K562 (cell line): ENCODE data around the gene NOP10. TPM values are rescaled to one million over a fixed set of nuclear protein-coding genes. Genes with fewer than 3 reads are reported as not detected.

Source experiments
- ATAC-seq: fragments of 200-7000 bp; cut with Tn5 transposase; 3 replicates; pipeline ENCODE4 v1.9.1; 2020; ENCODE audit warnings: moderate library complexity
- BruUV-seq: library from RNA; stranded (reverse); fragments of 400-500 nt; replicated peaks from 2 replicates; lab custom pipeline; 2021; lab: Mats Ljungman, UMichigan
- CTCF ChIA-PET: fragments of 300-600 bp; formaldehyde crosslinking; extraction: SDS; loops from one replicate; lab custom pipeline; 2021; ENCODE audit warnings: low intra/inter-chr PET ratio; lab: Yijun Ruan, JAX
- POLR2A ChIA-PET: fragments of 300-600, 350-650 bp; sonication (Branson Sonifier 250); formaldehyde crosslinking; extraction: SDS; loops from one replicate; lab custom pipeline; 2021; ENCODE audit warnings: antibody characterized with exemption, inconsistent platforms; lab: Yijun Ruan, JAX
- DNase-seq, 4 experiments: peaks; one replicate each; pipeline versions ENCODE4 v3.0.0 to v3.0.0-alpha.2; 2011 to 2018; ENCODE audit warnings: low spot score in 3 of 4, mixed read lengths in 3 of 4; ENCODE audit errors: extremely low read depth in 1 of 4
- FAIRE-seq: peaks from 2 replicates; lab custom pipeline; 2011; peaks lifted over from hg19 to GRCh38; lab: Jason Lieb, UNC
- H2AFZ ChIP-seq: 2 replicates; pipeline ENCODE4 v1.6.0; 2011; ENCODE audit warnings: low read depth, low read length, control low read depth, inconsistent platforms
- H3K27ac ChIP-seq: fragments of 200-600 bp; 3 replicates; pipeline ENCODE4 v1.8.0; 2011; ENCODE audit warnings: low read depth, mild to moderate bottlenecking, control low read depth, inconsistent platforms, low read length, moderate library complexity, mixed read lengths; ENCODE audit errors: extremely low read depth
- H3K27me3 ChIP-seq, 2 experiments: fragments of 300-600 bp in 1 of 2; 2 replicates in 1 of 2; 3 replicates in 1 of 2; pipeline versions ENCODE4 v1.6.0 to v1.8.0; 2011; ENCODE audit warnings: inconsistent platforms in 2 of 2, low read length in 2 of 2, mild to moderate bottlenecking in 1 of 2, mixed read lengths in 1 of 2, moderate library complexity in 1 of 2; ENCODE audit not compliant: control insufficient read depth in 2 of 2, insufficient read depth in 2 of 2
- H3K36me3 ChIP-seq: fragments of 300-600 bp; 3 replicates; pipeline ENCODE4 v1.8.0; 2011; ENCODE audit warnings: mild to moderate bottlenecking, low read length, inconsistent platforms; ENCODE audit not compliant: control insufficient read depth, insufficient read depth
- H3K4me1 ChIP-seq, 2 experiments: fragments of 200-600 bp in 1 of 2; replicated peaks in 1 of 2; 2 replicates in 1 of 2; 3 replicates in 1 of 2; pipeline versions ENCODE4 v1.5.1 to v1.8.0; 2011; ENCODE audit warnings: inconsistent platforms in 2 of 2, low read length in 2 of 2, mild to moderate bottlenecking in 1 of 2, mixed read lengths in 1 of 2, moderate library complexity in 1 of 2; ENCODE audit not compliant: control insufficient read depth in 2 of 2, insufficient read depth in 2 of 2
- H3K4me2 ChIP-seq: 2 replicates; pipeline ENCODE4 v1.6.1; 2011; ENCODE audit warnings: low read length, control low read depth, inconsistent platforms, mixed read lengths; ENCODE audit not compliant: insufficient read depth
- H3K4me3 ChIP-seq: fragments of 200-600 bp; sonication (generic), shearing (Covaris generic); 2 replicates; pipeline ENCODE4 v1.5.1; 2016; ENCODE audit warnings: control low read depth, inconsistent platforms
- H3K79me2 ChIP-seq: fragments of 200-600 bp; 3 replicates; pipeline ENCODE4 v1.8.0; 2011; ENCODE audit warnings: low read length, inconsistent platforms; ENCODE audit not compliant: control insufficient read depth, insufficient read depth
- H3K9ac ChIP-seq, 2 experiments: 2 replicates each; pipeline versions ENCODE4 v1.6.0 to v1.6.1; 2011; ENCODE audit warnings: low read depth in 2 of 2, low read length in 2 of 2, control low read depth in 1 of 2, inconsistent platforms in 1 of 2, mild to moderate bottlenecking in 1 of 2, mixed read lengths in 1 of 2; ENCODE audit not compliant: insufficient read depth in 1 of 2
- H3K9me1 ChIP-seq: one replicate; pipeline ENCODE4 v1.6.0; 2011; ENCODE audit warnings: inconsistent platforms, mild to moderate bottlenecking, low read length, moderate library complexity; ENCODE audit not compliant: control insufficient read depth, insufficient read depth
- H3K9me3 ChIP-seq: replicated peaks from 2 replicates; pipeline ENCODE4 v1.5.1; 2011; ENCODE audit warnings: low read depth, low read length, inconsistent platforms; ENCODE audit not compliant: control insufficient read depth, insufficient read depth
- H4K20me1 ChIP-seq: replicated peaks from 2 replicates; pipeline ENCODE4 v1.6.1; 2011; ENCODE audit warnings: low read length, inconsistent platforms, mixed read lengths; ENCODE audit not compliant: control insufficient read depth, insufficient read depth
- CEBPB ChIP-seq: fragments of 450-650 bp; IDR thresholded peaks from 2 replicates; pipeline ENCODE4 v1.6.1; 2016; ENCODE audit warnings: missing genetic modification characterization, missing compliant biosample characterization
- DEAF1 ChIP-seq: fragments of 450-650 bp; formaldehyde crosslinking; IDR thresholded peaks from 2 replicates; pipeline ENCODE4 v1.4.0; 2020; ENCODE audit warnings: mild to moderate bottlenecking, moderate library complexity
- ELF2 ChIP-seq: fragments of 250-450 bp; sonication (Bioruptor Pico); IDR thresholded peaks from 2 replicates; pipeline ENCODE4 v1.5.0; 2021; ENCODE audit warnings: mild to moderate bottlenecking
- ERF ChIP-seq: fragments of 450-650 bp; formaldehyde crosslinking; IDR thresholded peaks from 2 replicates; pipeline ENCODE4 v1.4.0; 2020; ENCODE audit warnings: mild to moderate bottlenecking, mixed read lengths
- JUND ChIP-seq, 2 experiments: IDR thresholded peaks; 2 replicates in 1 of 2; 3 replicates in 1 of 2; pipeline ENCODE4 v1.6.1; 2011; ENCODE audit warnings: borderline replicate concordance in 2 of 2, low read depth in 2 of 2, low read length in 2 of 2, improper control_type of control experiment in 1 of 2, missing biosample characterization in 1 of 2, missing genetic modification characterization in 1 of 2, missing genetic modification reagents in 1 of 2
- RBM14 ChIP-seq: fragments of 200-400 bp; formaldehyde crosslinking; IDR thresholded peaks from 2 replicates; pipeline ENCODE4 v1.6.1; 2018; ENCODE audit warnings: low read depth, mild to moderate bottlenecking, low read length, moderate library complexity, borderline replicate concordance; ENCODE audit not compliant: insufficient read depth
- SFPQ ChIP-seq: fragments of 200-400 bp; formaldehyde crosslinking; IDR thresholded peaks from 2 replicates; pipeline ENCODE4 v1.6.1; 2017; ENCODE audit warnings: mild to moderate bottlenecking, low read depth, low read length, moderate library complexity
- ZBTB9 ChIP-seq: fragments of 450-650 bp; formaldehyde crosslinking; IDR thresholded peaks from 2 replicates; pipeline ENCODE4 v1.4.0; 2020; ENCODE audit warnings: mild to moderate bottlenecking, moderate library complexity
- ZFP91 ChIP-seq: sonication (generic); formaldehyde crosslinking; IDR thresholded peaks from 2 replicates; pipeline ENCODE4 v1.8.0; 2022; ENCODE audit warnings: mild to moderate bottlenecking, missing genetic modification reagents
- ZNF324 ChIP-seq: fragments of 250-450 bp; sonication (Bioruptor Pico); IDR thresholded peaks from 2 replicates; pipeline ENCODE4 v1.4.0; 2020; ENCODE audit warnings: mild to moderate bottlenecking
- WGBS: fragments of 100-300 bp; shearing (Covaris generic); methylation state at CpG from one replicate; pipeline ENCODE4 v1.1.6; 2016; ENCODE audit warnings: low coverage, mixed read lengths; ENCODE audit not compliant: insufficient coverage; ENCODE audit errors: missing lambda C conversion rate; 5-methylcytosine and 5-hydroxymethylcytosine counted together
- in situ Hi-C: fragments of 300-500 bp; cut with MboI; formaldehyde crosslinking; loops from 4 replicates; pipeline ENCODE4 v1.15.0; 2018; ENCODE audit warnings: inconsistent platforms, mixed read lengths
- intact Hi-C: fragments of 100-400 bp; cut with micrococcal nuclease; formaldehyde crosslinking; loops from 2 replicates; pipeline ENCODE4 v1.14.2; 2022
- polyA plus RNA-seq, 8 experiments: library from polyadenylated mRNA; depleted of rRNA in 4 of 8; stranded (reverse) in 5 of 8; unstranded in 3 of 8; fragments of >200 nt; fragmentation: Nextera tagmentation in 2 of 8; fragmentation: Illumina TruSeq in 1 of 8; extraction: Ambion mirVana in 2 of 8; extraction: Trizol in 1 of 8; gene quantifications; 2 replicates each; pipeline versions ENCODE4 v1.2.1 to v1.2.3, GENCODE V29; 2011 to 2014; ENCODE audit warnings: inconsistent platforms in 1 of 8, missing spikeins in 1 of 8
- total RNA-seq, 7 experiments: library from RNA; depleted of rRNA in 6 of 7; stranded (reverse); fragments of >200 nt in 6 of 7; fragmentation: Illumina TruSeq in 2 of 7; extraction: Trizol in 2 of 7; gene quantifications; 2 replicates each; pipeline versions ENCODE4 v1.2.1 to v1.2.3, GENCODE V29; 2011 to 2021; ENCODE audit warnings: low replicate concordance in 1 of 7

NOP10 gene
- total and polyA plus RNA-seq, 9 of the 15 experiments (the other 6 are each of a cell fraction or from before 2014, with no cell fraction given), result 250 to 1,663 (median 449) TPM

GRCh38 chr15:34336991-34337556, 5.9 kb downstream of the NOP10 start (continued):
- TF ChIP-seq ZBTB9 (CRISPR knock-in tag), result no peak

- H3K27ac ChIP-seq, result no peak overlapping the region; the same call in 2 of the 3 replicates
- ChIA-PET CTCF (no interaction called here), POLR2A (interaction anchor here (1.5 to 1.8 kb wide), 3 partner anchors 11 to 32 kb away, joined by 4 to 7 read pairs (median 4); no protein-coding TSS in a partner anchor)
- in situ Hi-C loops (no loop called here), intact Hi-C loops (loop anchor here (5.0 kb wide), 1 partner anchor 94 kb away; no protein-coding TSS in a partner anchor)
- peak overlapping the region in 1 of 2 experiments; percentile 94; a peak in 2 of 4 replicates for H3K9ac ChIP-seq
- no TSS peak for BruUV-seq
- DNase-seq (no peak), FAIRE-seq (no peak), ATAC-seq (no peak)
- no peaks in the 10 kb centered on the region for H3K9me3 ChIP-seq
- H3K79me2 ChIP-seq, result peaks cover 12% of the 10 kb centered on the region
- H3K9me1 ChIP-seq, result no peaks in the 10 kb centered on the region
- H3K4me3 ChIP-seq, result no peak overlapping the region
- 73% methylated on average over 16 of the region's 16 CpGs for WGBS
- no peaks in the 10 kb centered on the region for H4K20me1 ChIP-seq
- peak overlapping the region; percentile 87 for H3K4me2 ChIP-seq
- H2AFZ ChIP-seq, result peak overlapping the region; percentile 90
- peaks cover 26% of the 10 kb centered on the region for H3K36me3 ChIP-seq
- H3K4me1 ChIP-seq, result peaks cover 34 to 42% of the 10 kb centered on the region in 2 experiments
- no peaks in the 10 kb centered on the region for H3K27me3 ChIP-seq
- peak; percentile 65; the same call in 1 of the 2 replicates for TF ChIP-seq ZNF324
- TF ChIP-seq CEBPB (tag), result no peak
- no peak for TF ChIP-seq ZFP91
- TF ChIP-seq DEAF1 (CRISPR knock-in tag), result no peak
- no peak for TF ChIP-seq JUND (IDR thresholded peaks at IDR 0.05; ENCODE audit: borderline replicate concordance, low read depth, low read length)
- no peak for TF ChIP-seq JUND (tag; IDR thresholded peaks at IDR 0.05; ENCODE audit: borderline replicate concordance, low read depth, low read length)
- no peak for TF ChIP-seq SFPQ
- TF ChIP-seq ERF (CRISPR knock-in tag), result peak; percentile 80; the same call in 1 of the 2 replicates
- TF ChIP-seq RBM14, result no peak
- TF ChIP-seq ELF2 (CRISPR knock-in tag), result no peak
Measured at GRCh38 chr15:34336231-34336990, 6.5 kb downstream of the NOP10 start.
